Astrocyte (in vitro differentiated cells and primary cell): Measurements from ENCODE around the gene EHD1.

ENCODE experiments used
- EZH2 ChIP-seq: IDR thresholded peaks from 2 replicates; pipeline ENCODE4 v1.6.1; 2012; ENCODE audit warnings: mild to moderate bottlenecking, low read length, inconsistent platforms; ENCODE audit not compliant: insufficient read depth
- TF ChIP-seq, protein P1 (sequence below): IDR thresholded peaks from 2 replicates; pipeline ENCODE4 v1.5.1; 2011; ENCODE audit warnings: low read depth, mild to moderate bottlenecking, inconsistent platforms, low read length, moderate library complexity; ENCODE audit not compliant: insufficient read depth

- TF ChIP-seq EZH2, result no peak
- TF ChIP-seq, protein P1, sequence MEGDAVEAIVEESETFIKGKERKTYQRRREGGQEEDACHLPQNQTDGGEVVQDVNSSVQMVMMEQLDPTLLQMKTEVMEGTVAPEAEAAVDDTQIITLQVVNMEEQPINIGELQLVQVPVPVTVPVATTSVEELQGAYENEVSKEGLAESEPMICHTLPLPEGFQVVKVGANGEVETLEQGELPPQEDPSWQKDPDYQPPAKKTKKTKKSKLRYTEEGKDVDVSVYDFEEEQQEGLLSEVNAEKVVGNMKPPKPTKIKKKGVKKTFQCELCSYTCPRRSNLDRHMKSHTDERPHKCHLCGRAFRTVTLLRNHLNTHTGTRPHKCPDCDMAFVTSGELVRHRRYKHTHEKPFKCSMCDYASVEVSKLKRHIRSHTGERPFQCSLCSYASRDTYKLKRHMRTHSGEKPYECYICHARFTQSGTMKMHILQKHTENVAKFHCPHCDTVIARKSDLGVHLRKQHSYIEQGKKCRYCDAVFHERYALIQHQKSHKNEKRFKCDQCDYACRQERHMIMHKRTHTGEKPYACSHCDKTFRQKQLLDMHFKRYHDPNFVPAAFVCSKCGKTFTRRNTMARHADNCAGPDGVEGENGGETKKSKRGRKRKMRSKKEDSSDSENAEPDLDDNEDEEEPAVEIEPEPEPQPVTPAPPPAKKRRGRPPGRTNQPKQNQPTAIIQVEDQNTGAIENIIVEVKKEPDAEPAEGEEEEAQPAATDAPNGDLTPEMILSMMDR, result no peak
These were observed 45.8 kb downstream of the EHD1 start for GRCh38 chr11:64832467-64833197.
